Measurements from ENCODE around the gene HINFP. TPM values are rescaled to one million over a fixed set of nuclear protein-coding genes. Genes with fewer than 3 reads are reported as not detected.

Gene HINFP
- total and polyA plus RNA-seq, 2 experiments from 2014 or later, result 12.6 to 29.2 TPM

GRCh38 chr11:119113716-119114115 lies 7.7 kb upstream of the HINFP start:
- Mint-ChIP-seq H3K4me1 (peaks cover 8% of the 10 kb centered on the region), H3K27ac (no peak overlapping the region), H3K36me3 (ENCODE audit: low read depth) (no peaks in the 10 kb centered on the region; the same call in 2 of the 3 replicates), H3K9me3 (no peaks in the 10 kb centered on the region), H3K4me3 (no peak overlapping the region; the same call in 2 of the 3 replicates), H3K27me3 (ENCODE audit: insufficient read depth, low read depth, poor library complexity) (peaks cover 7% of the 10 kb centered on the region)
- Histone ChIP-seq H3K4me2 (no peak overlapping the region), H3K27me3 (ENCODE audit: insufficient read depth) (peaks cover 9% of the 10 kb centered on the region), H4K20me1 (replicated peaks; ENCODE audit: insufficient read depth) (no peaks in the 10 kb centered on the region), H3K4me3 (no peak overlapping the region), H3K79me2 (replicated peaks; ENCODE audit: insufficient read depth) (no peaks in the 10 kb centered on the region), H2AFZ (no peak overlapping the region), H3F3A (replicated peaks; ENCODE audit: low read depth) (no peaks in the 10 kb centered on the region), H3K9me2 (ENCODE audit: insufficient read depth) (no peaks in the 10 kb centered on the region), H3K27ac (ENCODE audit: low read depth) (no peak overlapping the region), H3K4me1 (ENCODE audit: insufficient read depth) (peaks cover 12% of the 10 kb centered on the region), H3K36me3 (ENCODE audit: insufficient read depth) (no peaks in the 10 kb centered on the region)
- ATAC-seq (no peak), DNase-seq (ENCODE audit: low spot score) (no peak)
- no peak for TF ChIP-seq ZNF331 (CRISPR knock-in tag; IDR thresholded peaks at IDR 0.05; ENCODE audit: low read depth)

GRCh38 chr11:119114351-119114750 lies 7.0 kb upstream of the HINFP start:
- H3K27ac ChIP-seq (ENCODE audit: low read depth), result no peak overlapping the region
- no peaks in the 10 kb centered on the region for H3K9me2 ChIP-seq (ENCODE audit: insufficient read depth)
- ATAC-seq, result no peak
- H3K4me1 ChIP-seq (ENCODE audit: insufficient read depth), result peaks cover 12% of the 10 kb centered on the region
- H2AFZ ChIP-seq, result no peak overlapping the region
- no peak overlapping the region for H3K4me3 ChIP-seq
- TF ChIP-seq, protein P1, sequence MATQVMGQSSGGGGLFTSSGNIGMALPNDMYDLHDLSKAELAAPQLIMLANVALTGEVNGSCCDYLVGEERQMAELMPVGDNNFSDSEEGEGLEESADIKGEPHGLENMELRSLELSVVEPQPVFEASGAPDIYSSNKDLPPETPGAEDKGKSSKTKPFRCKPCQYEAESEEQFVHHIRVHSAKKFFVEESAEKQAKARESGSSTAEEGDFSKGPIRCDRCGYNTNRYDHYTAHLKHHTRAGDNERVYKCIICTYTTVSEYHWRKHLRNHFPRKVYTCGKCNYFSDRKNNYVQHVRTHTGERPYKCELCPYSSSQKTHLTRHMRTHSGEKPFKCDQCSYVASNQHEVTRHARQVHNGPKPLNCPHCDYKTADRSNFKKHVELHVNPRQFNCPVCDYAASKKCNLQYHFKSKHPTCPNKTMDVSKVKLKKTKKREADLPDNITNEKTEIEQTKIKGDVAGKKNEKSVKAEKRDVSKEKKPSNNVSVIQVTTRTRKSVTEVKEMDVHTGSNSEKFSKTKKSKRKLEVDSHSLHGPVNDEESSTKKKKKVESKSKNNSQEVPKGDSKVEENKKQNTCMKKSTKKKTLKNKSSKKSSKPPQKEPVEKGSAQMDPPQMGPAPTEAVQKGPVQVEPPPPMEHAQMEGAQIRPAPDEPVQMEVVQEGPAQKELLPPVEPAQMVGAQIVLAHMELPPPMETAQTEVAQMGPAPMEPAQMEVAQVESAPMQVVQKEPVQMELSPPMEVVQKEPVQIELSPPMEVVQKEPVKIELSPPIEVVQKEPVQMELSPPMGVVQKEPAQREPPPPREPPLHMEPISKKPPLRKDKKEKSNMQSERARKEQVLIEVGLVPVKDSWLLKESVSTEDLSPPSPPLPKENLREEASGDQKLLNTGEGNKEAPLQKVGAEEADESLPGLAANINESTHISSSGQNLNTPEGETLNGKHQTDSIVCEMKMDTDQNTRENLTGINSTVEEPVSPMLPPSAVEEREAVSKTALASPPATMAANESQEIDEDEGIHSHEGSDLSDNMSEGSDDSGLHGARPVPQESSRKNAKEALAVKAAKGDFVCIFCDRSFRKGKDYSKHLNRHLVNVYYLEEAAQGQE (IDR thresholded peaks at IDR 0.05; ENCODE audit: unreplicated experiment), result no peak
- TF ChIP-seq CREB1 (CRISPR knock-in tag; IDR thresholded peaks at IDR 0.05; ENCODE audit: low read depth) (no peak), POLR2AphosphoS5 (IDR thresholded peaks at IDR 0.05; ENCODE audit: low read depth) (no peak)
- TF ChIP-seq, protein P2, sequence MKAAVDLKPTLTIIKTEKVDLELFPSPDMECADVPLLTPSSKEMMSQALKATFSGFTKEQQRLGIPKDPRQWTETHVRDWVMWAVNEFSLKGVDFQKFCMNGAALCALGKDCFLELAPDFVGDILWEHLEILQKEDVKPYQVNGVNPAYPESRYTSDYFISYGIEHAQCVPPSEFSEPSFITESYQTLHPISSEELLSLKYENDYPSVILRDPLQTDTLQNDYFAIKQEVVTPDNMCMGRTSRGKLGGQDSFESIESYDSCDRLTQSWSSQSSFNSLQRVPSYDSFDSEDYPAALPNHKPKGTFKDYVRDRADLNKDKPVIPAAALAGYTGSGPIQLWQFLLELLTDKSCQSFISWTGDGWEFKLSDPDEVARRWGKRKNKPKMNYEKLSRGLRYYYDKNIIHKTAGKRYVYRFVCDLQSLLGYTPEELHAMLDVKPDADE (IDR thresholded peaks at IDR 0.05), result no peak
- no peaks in the 10 kb centered on the region for H3K9me3 Mint-ChIP-seq
- peaks cover 4% of the 10 kb centered on the region for H3K27me3 Mint-ChIP-seq (ENCODE audit: insufficient read depth, low read depth, poor library complexity)
- H3K36me3 Mint-ChIP-seq (ENCODE audit: low read depth), result no peaks in the 10 kb centered on the region; the same call in 2 of the 3 replicates
- no peaks in the 10 kb centered on the region for H3K79me2 ChIP-seq (replicated peaks; ENCODE audit: insufficient read depth)
- H3K4me3 Mint-ChIP-seq, result no peak overlapping the region
- no peak for DNase-seq (ENCODE audit: low spot score)
- H3F3A ChIP-seq (replicated peaks; ENCODE audit: low read depth), result no peaks in the 10 kb centered on the region
- no peak overlapping the region for H3K27ac Mint-ChIP-seq
- no peaks in the 10 kb centered on the region for H4K20me1 ChIP-seq (replicated peaks; ENCODE audit: insufficient read depth)
- H3K36me3 ChIP-seq (ENCODE audit: insufficient read depth), result no peaks in the 10 kb centered on the region
- H3K27me3 ChIP-seq (ENCODE audit: insufficient read depth), result peaks cover 3% of the 10 kb centered on the region
- no peak overlapping the region for H3K4me2 ChIP-seq
- H3K4me1 Mint-ChIP-seq, result peaks cover 7% of the 10 kb centered on the region
